Measurements from ENCODE around the gene ITPR1. TPM values are rescaled to one million over a fixed set of nuclear protein-coding genes. Genes with fewer than 3 reads are reported as not detected.
A peak's percentile ranks its signal among the peaks of the same experiment; 100 is the strongest.

ITPR1 gene
- total RNA-seq, 4 donors from 2014 or later: 56.1 to 71.2 (median 61.9) TPM

GRCh38 chr3:4849136-4849535 is 356.0 kb downstream of the ITPR1 start:
- 31 to 38% methylated on average over 3 of the region's 3 CpGs for WGBS, 2 donors
- peak overlapping the region in 3 of 4 donors; percentile 68 to 78 (median 74) for H3K27ac ChIP-seq
- TF ChIP-seq POLR2A (IDR thresholded peaks at IDR 0.05) (no peak), EP300 (IDR thresholded peaks at IDR 0.05) (peak in 1 of 2 donors; percentile 18)

GRCh38 chr3:4849739-4850138 is 356.6 kb downstream of the ITPR1 start:
- Histone ChIP-seq H3K36me3 (no peaks in the 10 kb centered on the region), H3K9me3 (no peaks in the 10 kb centered on the region), H3K4me3 (no peak overlapping the region), H3K27me3 (no peaks in the 10 kb centered on the region), H3K27ac (peak overlapping the region in 3 of 4 donors; percentile 68 to 78 (median 74)), H3K4me1 (peaks cover 0 to 55% (median 32%) of the 10 kb centered on the region in 4 donors)
- no peak for DNase-seq (ENCODE audit: low spot score in 2 of 2)
- TF ChIP-seq, protein P1, sequence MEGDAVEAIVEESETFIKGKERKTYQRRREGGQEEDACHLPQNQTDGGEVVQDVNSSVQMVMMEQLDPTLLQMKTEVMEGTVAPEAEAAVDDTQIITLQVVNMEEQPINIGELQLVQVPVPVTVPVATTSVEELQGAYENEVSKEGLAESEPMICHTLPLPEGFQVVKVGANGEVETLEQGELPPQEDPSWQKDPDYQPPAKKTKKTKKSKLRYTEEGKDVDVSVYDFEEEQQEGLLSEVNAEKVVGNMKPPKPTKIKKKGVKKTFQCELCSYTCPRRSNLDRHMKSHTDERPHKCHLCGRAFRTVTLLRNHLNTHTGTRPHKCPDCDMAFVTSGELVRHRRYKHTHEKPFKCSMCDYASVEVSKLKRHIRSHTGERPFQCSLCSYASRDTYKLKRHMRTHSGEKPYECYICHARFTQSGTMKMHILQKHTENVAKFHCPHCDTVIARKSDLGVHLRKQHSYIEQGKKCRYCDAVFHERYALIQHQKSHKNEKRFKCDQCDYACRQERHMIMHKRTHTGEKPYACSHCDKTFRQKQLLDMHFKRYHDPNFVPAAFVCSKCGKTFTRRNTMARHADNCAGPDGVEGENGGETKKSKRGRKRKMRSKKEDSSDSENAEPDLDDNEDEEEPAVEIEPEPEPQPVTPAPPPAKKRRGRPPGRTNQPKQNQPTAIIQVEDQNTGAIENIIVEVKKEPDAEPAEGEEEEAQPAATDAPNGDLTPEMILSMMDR (IDR thresholded peaks at IDR 0.05): no peak
- no peak for TF ChIP-seq POLR2A (IDR thresholded peaks at IDR 0.05)
- no peak for TF ChIP-seq EP300 (IDR thresholded peaks at IDR 0.05)

More at GRCh38 chr3:4849136-4849535, 356.0 kb downstream of the ITPR1 start:
- no peak overlapping the region for H3K4me3 ChIP-seq
- peaks cover 0 to 55% (median 32%) of the 10 kb centered on the region in 4 donors for H3K4me1 ChIP-seq
- H3K27me3 ChIP-seq: no peaks in the 10 kb centered on the region
- no peak for DNase-seq (ENCODE audit: low spot score in 2 of 2)
- H3K9me3 ChIP-seq: no peaks in the 10 kb centered on the region
- H3K36me3 ChIP-seq: no peaks in the 10 kb centered on the region

DNA sequence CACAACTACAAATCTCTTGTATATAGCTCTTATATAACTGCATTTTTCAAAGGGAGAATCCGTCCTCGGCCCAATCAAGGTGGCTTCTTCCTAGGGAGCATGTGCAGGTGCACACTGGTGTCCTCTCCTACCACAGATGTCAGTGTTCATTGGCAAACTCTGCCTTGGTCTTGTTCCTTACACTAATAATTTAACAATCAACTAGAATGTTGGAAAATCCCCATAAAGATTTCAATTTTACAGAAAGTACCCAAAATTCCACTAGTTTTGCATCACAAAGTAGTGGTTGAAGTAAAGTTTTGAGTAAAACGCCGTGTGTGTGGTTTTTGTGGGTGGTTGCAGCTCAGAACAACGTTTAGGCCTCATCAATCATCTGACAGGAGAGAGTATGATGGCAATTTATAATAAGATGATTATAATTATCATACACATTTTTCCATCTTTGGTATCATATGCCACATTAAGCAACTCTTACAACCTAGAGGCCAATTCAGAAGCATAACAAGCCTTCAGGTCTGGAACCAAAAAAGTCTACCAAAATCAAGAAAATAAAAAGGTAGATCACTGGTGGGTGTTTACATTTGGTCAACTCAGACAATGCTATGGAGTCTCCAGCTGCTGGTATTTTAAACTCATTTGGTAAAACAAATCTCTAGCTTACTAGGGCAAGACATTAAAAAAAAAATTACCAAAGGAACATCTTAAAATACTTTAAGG is 357.2 kb downstream of the ITPR1 start:
- DNase-seq (ENCODE audit: low spot score in 2 of 2): no peak
- no peaks in the 10 kb centered on the region for H3K27me3 ChIP-seq
- peaks cover 0 to 55% (median 30%) of the 10 kb centered on the region in 4 donors for H3K4me1 ChIP-seq
- 58 to 63% methylated on average over 5 of the region's 5 CpGs for WGBS, 2 donors
- H3K27ac ChIP-seq: peak overlapping the region in 3 of 4 donors; percentile 68 to 78 (median 74)
- no peaks in the 10 kb centered on the region for H3K36me3 ChIP-seq
- TF ChIP-seq, protein P1 (IDR thresholded peaks at IDR 0.05): no peak
- TF ChIP-seq EP300 (IDR thresholded peaks at IDR 0.05): no peak
- no peak for TF ChIP-seq POLR2A (IDR thresholded peaks at IDR 0.05)
- no peaks in the 10 kb centered on the region for H3K9me3 ChIP-seq
- H3K4me3 ChIP-seq: no peak overlapping the region

- H3K27me3 ChIP-seq: no peaks in the 10 kb centered on the region
- WGBS, 2 donors: 95 to 96% methylated on average over 3 of the region's 3 CpGs
- H3K27ac ChIP-seq: peak overlapping the region in 3 of 4 donors; percentile 68 to 78 (median 74)
- H3K9me3 ChIP-seq: no peaks in the 10 kb centered on the region
- no peak for DNase-seq (ENCODE audit: low spot score in 2 of 2)
- TF ChIP-seq POLR2A (IDR thresholded peaks at IDR 0.05): no peak
- TF ChIP-seq EP300 (IDR thresholded peaks at IDR 0.05): no peak
- TF ChIP-seq, protein P1 (IDR thresholded peaks at IDR 0.05): no peak
- no peak overlapping the region for H3K4me3 ChIP-seq
- H3K36me3 ChIP-seq: no peaks in the 10 kb centered on the region
- peaks cover 0 to 53% (median 28%) of the 10 kb centered on the region in 4 donors for H3K4me1 ChIP-seq
These were observed 357.7 kb downstream of the ITPR1 start for GRCh38 chr3:4850928-4851265.

DNA sequence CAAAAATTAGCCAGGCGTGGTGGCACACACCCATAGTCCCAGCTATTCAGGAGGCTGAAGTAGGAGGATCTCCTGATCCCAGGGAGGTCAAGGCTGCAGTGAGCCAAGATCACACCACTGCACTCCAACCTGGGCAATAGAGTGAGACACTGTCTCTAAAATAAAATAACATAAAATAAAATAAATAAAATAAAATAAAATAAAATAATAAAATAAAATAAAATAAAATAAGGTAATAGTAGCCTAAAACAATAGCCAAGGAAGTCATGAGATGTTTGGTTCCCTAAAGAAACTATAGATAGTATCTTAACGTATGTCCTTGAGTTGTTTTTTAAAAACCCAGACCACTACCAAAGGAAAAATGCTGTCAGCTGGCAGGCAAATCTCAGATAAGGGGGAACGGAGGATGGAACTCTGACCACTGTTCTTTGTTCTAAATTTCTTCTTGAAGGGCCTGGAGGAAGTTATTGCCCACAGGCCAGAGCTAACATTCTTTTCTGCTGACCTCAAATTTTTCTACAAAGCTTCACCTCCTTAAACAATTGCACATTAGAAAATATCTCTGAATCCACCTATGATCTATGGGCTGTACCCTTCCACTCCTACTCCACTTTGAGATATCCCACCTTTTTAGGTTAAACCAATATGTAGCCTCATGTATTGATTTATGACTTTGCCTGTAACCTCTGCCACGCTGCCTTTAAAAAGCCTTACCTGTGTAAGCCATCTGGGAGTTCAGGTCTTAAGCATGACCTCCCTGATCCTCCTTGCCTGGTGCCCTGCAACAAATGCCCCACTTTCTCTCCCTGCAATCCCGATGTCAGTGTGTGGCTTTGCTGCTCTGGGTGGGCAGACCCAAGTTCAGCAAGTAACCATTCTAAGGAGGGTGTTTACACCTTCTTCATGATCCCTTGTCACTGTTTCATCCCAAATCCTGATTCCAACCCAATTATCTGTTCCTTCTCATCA is 359.9 kb downstream of the ITPR1 start:
- DNase-seq (ENCODE audit: low spot score in 2 of 2): no peak
- TF ChIP-seq POLR2A (IDR thresholded peaks at IDR 0.05): no peak
- TF ChIP-seq, protein P1 (IDR thresholded peaks at IDR 0.05): no peak
- TF ChIP-seq EP300 (IDR thresholded peaks at IDR 0.05): no peak
- Histone ChIP-seq H3K36me3 (no peaks in the 10 kb centered on the region), H3K9me3 (no peaks in the 10 kb centered on the region), H3K27me3 (no peaks in the 10 kb centered on the region), H3K4me3 (no peak overlapping the region), H3K4me1 (peaks cover 0 to 36% (median 18%) of the 10 kb centered on the region in 4 donors), H3K27ac (peak overlapping the region in 2 of 4 donors; percentile 14 to 56)
- 57 to 69% methylated on average over 5 of the region's 5 CpGs for WGBS, 2 donors
